ENCODE data around the gene NFATC2IP. TPM values are rescaled to one million over a fixed set of nuclear protein-coding genes. Genes with fewer than 3 reads are reported as not detected.

The NFATC2IP gene
- 17.5 and 19.9 TPM in 2 replicates for total RNA-seq

GRCh38 chr16:28950648-28951409 lies at the start of gene NFATC2IP:
Gene NFATC2IP, plus strand, starts transcription at chr16:28950937. Its CDS starts 75 bp downstream, at chr16:28951012.

GRCh38 chr16:28924762-28925385 lies 25.9 kb upstream of the NFATC2IP start, which contains the start of gene RABEP2:
Gene RABEP2, minus strand, starts transcription at chr16:28925238. Its CDS starts 75 bp downstream, at chr16:28925163.

GRCh38 chr16:28931801-28932225 lies 18.9 kb upstream of the NFATC2IP start, which contains the start of gene CD19:
Gene CD19, plus strand, starts transcription at chr16:28931971. Its CDS starts 30 bp downstream, at chr16:28932001.

GRCh38 chr16:28974437-28975157 lies 23.9 kb downstream of the NFATC2IP start, which contains the start of gene SPNS1:
Gene SPNS1, plus strand, starts transcription at chr16:28974778. Its CDS starts 374 bp downstream, at chr16:28975152.

GRCh38 chr16:28984619-28985135 lies 33.9 kb downstream of the NFATC2IP start, which contains the start of gene LAT:
Gene LAT, plus strand, starts transcription at chr16:28985052. Its CDS starts 366 bp downstream, at chr16:28985418.

Other genes starting within 250 kb of the NFATC2IP start
- 326 and 411 TPM in 2 replicates for gene EIF3C, start 239.5 kb upstream of the NFATC2IP start, total RNA-seq
- gene NPIPB9, start 199.2 kb upstream of the NFATC2IP start, total RNA-seq = 1.9 and 3.5 TPM in 2 replicates
- 26.7 and 39.5 TPM in 2 replicates for gene ATXN2L, start 127.9 kb upstream of the NFATC2IP start, total RNA-seq
- gene TUFM, start 104.6 kb upstream of the NFATC2IP start, total RNA-seq = 148 and 160 TPM in 2 replicates
- 7.3 and 13.4 TPM in 2 replicates for gene SH2B1, start 87.1 kb upstream of the NFATC2IP start, total RNA-seq
- gene ATP2A1, start 72.4 kb upstream of the NFATC2IP start, total RNA-seq = 0.09 and 0.56 TPM in 2 replicates
- 44.0 and 48.0 TPM in 2 replicates for gene RABEP2, start 25.7 kb upstream of the NFATC2IP start, total RNA-seq
- gene CD19, start 19.0 kb upstream of the NFATC2IP start, total RNA-seq = not detected in 2 replicates
- gene SPNS1, start 23.8 kb downstream of the NFATC2IP start, total RNA-seq = 26.7 and 29.6 TPM in 2 replicates
- 0.36 and 0.56 TPM in 2 replicates for gene LAT, start 34.1 kb downstream of the NFATC2IP start, total RNA-seq

Data from endothelial cell of coronary artery (primary cell).